Neural cell (in vitro differentiated cells): Measurements from ENCODE around the gene WFDC12. TPM values are rescaled to one million over a fixed set of nuclear protein-coding genes. Genes with fewer than 3 reads are reported as not detected.
"Not testable (repeated sequence)": the region's sequence is repeated elsewhere in the genome, so short reads cannot be mapped to it uniquely, and the experiment has no call there.

Source experiments
- H2AFZ ChIP-seq: fragments of 200-600, 300-800 bp; sonication (generic), shearing (Covaris generic); 2 replicates; pipeline ENCODE4 v1.6.0; 2014; ENCODE audit warnings: low read depth, mild to moderate bottlenecking, antibody characterized with exemption, low read length, moderate library complexity
- H3F3A ChIP-seq: fragments of 200-600 bp; shearing (Covaris generic); 2 replicates; pipeline ENCODE4 v1.6.1; 2016; ENCODE audit warnings: mild to moderate bottlenecking, moderate library complexity, mixed read lengths, antibody characterized with exemption, low read length; ENCODE audit not compliant: insufficient read depth, poor library complexity, severe bottlenecking
- H3K27ac ChIP-seq: fragments of 200-600, 300-800 bp; sonication (generic), shearing (Covaris generic); 2 replicates; pipeline ENCODE4 v1.5.1; 2014; ENCODE audit warnings: mild to moderate bottlenecking, low read length, moderate library complexity
- H3K27me3 ChIP-seq: fragments of 300-800, 200-600 bp; sonication (generic), shearing (Covaris generic); 2 replicates; pipeline ENCODE4 v1.6.0; 2014; ENCODE audit warnings: mild to moderate bottlenecking, low read depth, low read length, moderate library complexity; ENCODE audit not compliant: insufficient read depth
- H3K36me3 ChIP-seq: fragments of 300-800, 200-600 bp; sonication (generic), shearing (Covaris generic); 2 replicates; pipeline ENCODE4 v1.5.1; 2014; ENCODE audit warnings: mild to moderate bottlenecking, antibody characterized with exemption, low read length, moderate library complexity; ENCODE audit not compliant: insufficient read depth
- H3K4me2 ChIP-seq: fragments of 300-800, 200-600 bp; sonication (generic), shearing (Covaris generic); 2 replicates; pipeline ENCODE4 v1.6.0; 2014; ENCODE audit warnings: mild to moderate bottlenecking, low read length
- H3K4me3 ChIP-seq: fragments of 300-800, 200-600 bp; sonication (generic), shearing (Covaris generic); 2 replicates; pipeline ENCODE4 v1.5.1; 2014; ENCODE audit warnings: mild to moderate bottlenecking, low read length, moderate library complexity
- H3K79me2 ChIP-seq: fragments of 200-600 bp; shearing (Covaris generic); replicated peaks from 2 replicates; pipeline ENCODE4 v1.6.0; 2014; ENCODE audit warnings: mild to moderate bottlenecking, low read length, moderate library complexity; ENCODE audit not compliant: insufficient read depth
- H3K9ac ChIP-seq: fragments of 300-800, 200-600 bp; sonication (generic), shearing (Covaris generic); 2 replicates; pipeline ENCODE4 v1.6.1; 2016; ENCODE audit warnings: mild to moderate bottlenecking, low read length, mixed read lengths
- H3K9me2 ChIP-seq: fragments of 200-600 bp; shearing (Covaris generic); 2 replicates; pipeline ENCODE4 v1.6.1; 2016; ENCODE audit warnings: mild to moderate bottlenecking, low read length, mixed read lengths; ENCODE audit not compliant: insufficient read depth
- H3K9me3 ChIP-seq: fragments of 200-600, 300-800 bp; sonication (generic), shearing (Covaris generic); 2 replicates; pipeline ENCODE4 v1.6.1; 2016; ENCODE audit warnings: mild to moderate bottlenecking, mixed run types, low read length, moderate library complexity, mixed read lengths
- H4K20me1 ChIP-seq: fragments of 200-600 bp; shearing (Covaris generic); 2 replicates; pipeline ENCODE4 v1.6.1; 2016; ENCODE audit warnings: mild to moderate bottlenecking, mixed run types; ENCODE audit not compliant: insufficient read depth
- EP300 ChIP-seq: fragments of 450-650 bp; conservative IDR thresholded peaks from 2 replicates; pipeline ENCODE4 v1.6.1; 2014; ENCODE audit warnings: antibody characterized with exemption, mild to moderate bottlenecking, moderate library complexity; ENCODE audit not compliant: poor library complexity, severe bottlenecking
- EZH2 ChIP-seq: fragments of 200-600, 300-800 bp; shearing (Covaris generic), sonication (generic); IDR thresholded peaks from 2 replicates; pipeline ENCODE4 v1.6.1; 2014; ENCODE audit warnings: antibody characterized with exemption, low read length, borderline replicate concordance, mild to moderate bottlenecking; ENCODE audit not compliant: insufficient read depth, poor library complexity, severe bottlenecking
- MXI1 ChIP-seq: fragments of 450-650 bp; conservative IDR thresholded peaks from 2 replicates; pipeline ENCODE4 v1.6.1; 2014; ENCODE audit warnings: antibody characterized with exemption, mild to moderate bottlenecking; ENCODE audit not compliant: poor library complexity, severe bottlenecking
- POLR2AphosphoS5 ChIP-seq: IDR thresholded peaks from 2 replicates; pipeline ENCODE4 v1.6.1; 2012
- RAD21 ChIP-seq: fragments of 450-650 bp; conservative IDR thresholded peaks from 2 replicates; pipeline ENCODE4 v1.6.1; 2014; ENCODE audit warnings: antibody characterized with exemption, mild to moderate bottlenecking, moderate library complexity
- SMC3 ChIP-seq: fragments of 450-650 bp; conservative IDR thresholded peaks from 2 replicates; pipeline ENCODE4 v1.6.1; 2014; ENCODE audit warnings: antibody characterized with exemption, mild to moderate bottlenecking, moderate library complexity; ENCODE audit not compliant: poor library complexity
- TAF1 ChIP-seq: IDR thresholded peaks from 2 replicates; pipeline ENCODE4 v1.6.1; 2012; ENCODE audit warnings: low read depth
- polyA plus RNA-seq: library from polyadenylated mRNA; depleted of rRNA; stranded (reverse); fragments of >200 nt; gene quantifications from 2 replicates; pipeline ENCODE4 v1.2.3, GENCODE V29; 2014
- TF ChIP-seq, protein P1 (sequence below): fragments of 450-650 bp; IDR thresholded peaks from 2 replicates; pipeline ENCODE4 v1.5.1; 2014; ENCODE audit warnings: antibody characterized with exemption, mild to moderate bottlenecking, moderate library complexity; ENCODE audit not compliant: poor library complexity, severe bottlenecking
- TF ChIP-seq, protein P2 (sequence below): IDR thresholded peaks from 2 replicates; pipeline ENCODE4 v1.6.1; 2012; ENCODE audit warnings: borderline replicate concordance

WFDC12 gene
- polyA plus RNA-seq, 1 donor from 2014 or later = not detected

DNA sequence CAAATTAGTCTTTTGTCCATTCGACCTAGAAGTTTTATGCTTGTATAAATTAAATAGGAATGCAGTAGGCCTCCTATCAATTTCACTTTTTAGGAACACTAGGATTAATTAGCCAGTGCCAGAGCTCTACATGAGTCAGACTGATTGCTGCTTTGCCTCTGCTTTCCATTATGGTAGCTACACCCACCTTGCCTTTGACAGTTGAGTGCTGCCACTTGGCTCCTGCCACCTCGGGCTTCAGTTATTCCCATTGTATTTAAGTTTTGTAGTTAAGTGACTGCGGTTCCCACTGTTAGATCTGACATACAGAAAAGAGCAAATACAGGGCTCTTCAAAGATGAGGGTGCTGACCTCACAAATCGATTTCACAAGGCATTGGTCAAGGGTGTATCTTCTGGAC, 16.6 kb upstream of the WFDC12 start:
- TF ChIP-seq MXI1 = no peak
- no peak for TF ChIP-seq EZH2
- TF ChIP-seq, protein P1, sequence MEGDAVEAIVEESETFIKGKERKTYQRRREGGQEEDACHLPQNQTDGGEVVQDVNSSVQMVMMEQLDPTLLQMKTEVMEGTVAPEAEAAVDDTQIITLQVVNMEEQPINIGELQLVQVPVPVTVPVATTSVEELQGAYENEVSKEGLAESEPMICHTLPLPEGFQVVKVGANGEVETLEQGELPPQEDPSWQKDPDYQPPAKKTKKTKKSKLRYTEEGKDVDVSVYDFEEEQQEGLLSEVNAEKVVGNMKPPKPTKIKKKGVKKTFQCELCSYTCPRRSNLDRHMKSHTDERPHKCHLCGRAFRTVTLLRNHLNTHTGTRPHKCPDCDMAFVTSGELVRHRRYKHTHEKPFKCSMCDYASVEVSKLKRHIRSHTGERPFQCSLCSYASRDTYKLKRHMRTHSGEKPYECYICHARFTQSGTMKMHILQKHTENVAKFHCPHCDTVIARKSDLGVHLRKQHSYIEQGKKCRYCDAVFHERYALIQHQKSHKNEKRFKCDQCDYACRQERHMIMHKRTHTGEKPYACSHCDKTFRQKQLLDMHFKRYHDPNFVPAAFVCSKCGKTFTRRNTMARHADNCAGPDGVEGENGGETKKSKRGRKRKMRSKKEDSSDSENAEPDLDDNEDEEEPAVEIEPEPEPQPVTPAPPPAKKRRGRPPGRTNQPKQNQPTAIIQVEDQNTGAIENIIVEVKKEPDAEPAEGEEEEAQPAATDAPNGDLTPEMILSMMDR = no peak
- TF ChIP-seq EP300 = no peak
- no peak for TF ChIP-seq TAF1
- TF ChIP-seq POLR2AphosphoS5 = no peak
- no peak for TF ChIP-seq SMC3
- TF ChIP-seq RAD21 = no peak
- TF ChIP-seq, protein P2, sequence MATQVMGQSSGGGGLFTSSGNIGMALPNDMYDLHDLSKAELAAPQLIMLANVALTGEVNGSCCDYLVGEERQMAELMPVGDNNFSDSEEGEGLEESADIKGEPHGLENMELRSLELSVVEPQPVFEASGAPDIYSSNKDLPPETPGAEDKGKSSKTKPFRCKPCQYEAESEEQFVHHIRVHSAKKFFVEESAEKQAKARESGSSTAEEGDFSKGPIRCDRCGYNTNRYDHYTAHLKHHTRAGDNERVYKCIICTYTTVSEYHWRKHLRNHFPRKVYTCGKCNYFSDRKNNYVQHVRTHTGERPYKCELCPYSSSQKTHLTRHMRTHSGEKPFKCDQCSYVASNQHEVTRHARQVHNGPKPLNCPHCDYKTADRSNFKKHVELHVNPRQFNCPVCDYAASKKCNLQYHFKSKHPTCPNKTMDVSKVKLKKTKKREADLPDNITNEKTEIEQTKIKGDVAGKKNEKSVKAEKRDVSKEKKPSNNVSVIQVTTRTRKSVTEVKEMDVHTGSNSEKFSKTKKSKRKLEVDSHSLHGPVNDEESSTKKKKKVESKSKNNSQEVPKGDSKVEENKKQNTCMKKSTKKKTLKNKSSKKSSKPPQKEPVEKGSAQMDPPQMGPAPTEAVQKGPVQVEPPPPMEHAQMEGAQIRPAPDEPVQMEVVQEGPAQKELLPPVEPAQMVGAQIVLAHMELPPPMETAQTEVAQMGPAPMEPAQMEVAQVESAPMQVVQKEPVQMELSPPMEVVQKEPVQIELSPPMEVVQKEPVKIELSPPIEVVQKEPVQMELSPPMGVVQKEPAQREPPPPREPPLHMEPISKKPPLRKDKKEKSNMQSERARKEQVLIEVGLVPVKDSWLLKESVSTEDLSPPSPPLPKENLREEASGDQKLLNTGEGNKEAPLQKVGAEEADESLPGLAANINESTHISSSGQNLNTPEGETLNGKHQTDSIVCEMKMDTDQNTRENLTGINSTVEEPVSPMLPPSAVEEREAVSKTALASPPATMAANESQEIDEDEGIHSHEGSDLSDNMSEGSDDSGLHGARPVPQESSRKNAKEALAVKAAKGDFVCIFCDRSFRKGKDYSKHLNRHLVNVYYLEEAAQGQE = no peak

DNA sequence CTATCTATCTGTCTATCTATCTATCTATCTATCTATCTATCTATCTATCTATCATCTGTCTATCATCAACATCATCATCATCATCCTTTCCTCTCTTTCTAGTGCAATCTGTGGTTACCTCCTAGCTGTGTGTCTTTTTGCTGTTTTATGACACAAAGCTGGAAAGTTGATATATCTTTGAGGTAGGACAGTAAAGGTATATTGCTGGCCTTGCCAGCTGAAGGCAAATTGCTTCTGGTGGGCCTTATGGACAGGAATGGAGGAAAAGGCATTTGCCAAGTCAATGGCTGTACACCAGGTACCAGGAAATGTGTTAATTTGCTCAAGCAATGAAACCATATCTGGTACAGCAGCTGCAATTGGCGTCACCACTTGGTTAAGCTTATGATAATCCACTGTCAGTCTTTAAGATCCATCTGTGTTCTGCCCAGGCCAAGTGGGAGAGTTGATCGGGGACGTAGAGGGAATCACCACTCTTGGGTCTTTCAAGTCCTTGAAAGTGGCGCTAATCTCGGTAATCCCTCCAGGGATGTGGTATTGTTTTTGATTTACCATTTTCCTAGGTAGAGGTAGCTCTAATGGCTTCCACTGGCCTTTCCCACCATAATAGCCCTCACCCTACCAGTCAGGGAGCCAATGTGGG, 15.6 kb upstream of the WFDC12 start:
- H3K27me3 ChIP-seq, H3K9ac ChIP-seq, H3K9me2 ChIP-seq, H3K27ac ChIP-seq, H3F3A ChIP-seq, H3K9me3 ChIP-seq, H2AFZ ChIP-seq, H3K4me2 ChIP-seq, H4K20me1 ChIP-seq, H3K36me3 ChIP-seq, H3K79me2 ChIP-seq, H3K4me3 ChIP-seq: not testable (repeated sequence)

More for the DNA sequence above, 16.6 kb upstream of the WFDC12 start:
- no peak overlapping the region for H3K4me3 ChIP-seq
- H3K36me3 ChIP-seq = no peaks in the 10 kb centered on the region
- H3K9me3 ChIP-seq = no peaks in the 10 kb centered on the region
- no peaks in the 10 kb centered on the region for H3K27me3 ChIP-seq
- no peaks in the 10 kb centered on the region for H4K20me1 ChIP-seq
- no peak overlapping the region for H3K27ac ChIP-seq
- no peaks in the 10 kb centered on the region for H3K9me2 ChIP-seq
- H3F3A ChIP-seq = no peaks in the 10 kb centered on the region
- no peak overlapping the region for H3K4me2 ChIP-seq
- H3K9ac ChIP-seq = no peak overlapping the region
- H3K79me2 ChIP-seq = no peaks in the 10 kb centered on the region
- no peak overlapping the region for H2AFZ ChIP-seq
